K562 (cell line): ENCODE measurements around the gene PPP1R37. TPM values are rescaled to one million over a fixed set of nuclear protein-coding genes. Genes with fewer than 3 reads are reported as not detected.

Source experiments
- ATAC-seq: fragments of 200-7000 bp; cut with Tn5 transposase; 3 replicates; pipeline ENCODE4 v1.9.1; 2020; ENCODE audit warnings: moderate library complexity
- BruUV-seq: library from RNA; stranded (reverse); fragments of 400-500 nt; replicated peaks from 2 replicates; lab custom pipeline; 2021; lab: Mats Ljungman, UMichigan
- CTCF ChIA-PET: fragments of 300-600 bp; formaldehyde crosslinking; extraction: SDS; loops from one replicate; lab custom pipeline; 2021; ENCODE audit warnings: low intra/inter-chr PET ratio; lab: Yijun Ruan, JAX
- POLR2A ChIA-PET: fragments of 300-600, 350-650 bp; sonication (Branson Sonifier 250); formaldehyde crosslinking; extraction: SDS; loops from one replicate; lab custom pipeline; 2021; ENCODE audit warnings: antibody characterized with exemption, inconsistent platforms; lab: Yijun Ruan, JAX
- DNase-seq, 4 experiments: peaks; one replicate each; pipeline versions ENCODE4 v3.0.0 to v3.0.0-alpha.2; 2011 to 2018; ENCODE audit warnings: low spot score in 3 of 4, mixed read lengths in 3 of 4; ENCODE audit errors: extremely low read depth in 1 of 4
- FAIRE-seq: peaks from 2 replicates; lab custom pipeline; 2011; peaks lifted over from hg19 to GRCh38; lab: Jason Lieb, UNC
- H2AFZ ChIP-seq: 2 replicates; pipeline ENCODE4 v1.6.0; 2011; ENCODE audit warnings: low read depth, low read length, control low read depth, inconsistent platforms
- H3K27ac ChIP-seq: fragments of 200-600 bp; 3 replicates; pipeline ENCODE4 v1.8.0; 2011; ENCODE audit warnings: low read depth, mild to moderate bottlenecking, control low read depth, inconsistent platforms, low read length, moderate library complexity, mixed read lengths; ENCODE audit errors: extremely low read depth
- H3K27me3 ChIP-seq, 2 experiments: fragments of 300-600 bp in 1 of 2; 2 replicates in 1 of 2; 3 replicates in 1 of 2; pipeline versions ENCODE4 v1.6.0 to v1.8.0; 2011; ENCODE audit warnings: inconsistent platforms in 2 of 2, low read length in 2 of 2, mild to moderate bottlenecking in 1 of 2, mixed read lengths in 1 of 2, moderate library complexity in 1 of 2; ENCODE audit not compliant: control insufficient read depth in 2 of 2, insufficient read depth in 2 of 2
- H3K36me3 ChIP-seq: fragments of 300-600 bp; 3 replicates; pipeline ENCODE4 v1.8.0; 2011; ENCODE audit warnings: mild to moderate bottlenecking, low read length, inconsistent platforms; ENCODE audit not compliant: control insufficient read depth, insufficient read depth
- H3K4me1 ChIP-seq, 2 experiments: fragments of 200-600 bp in 1 of 2; replicated peaks in 1 of 2; 2 replicates in 1 of 2; 3 replicates in 1 of 2; pipeline versions ENCODE4 v1.5.1 to v1.8.0; 2011; ENCODE audit warnings: inconsistent platforms in 2 of 2, low read length in 2 of 2, mild to moderate bottlenecking in 1 of 2, mixed read lengths in 1 of 2, moderate library complexity in 1 of 2; ENCODE audit not compliant: control insufficient read depth in 2 of 2, insufficient read depth in 2 of 2
- H3K4me2 ChIP-seq: 2 replicates; pipeline ENCODE4 v1.6.1; 2011; ENCODE audit warnings: low read length, control low read depth, inconsistent platforms, mixed read lengths; ENCODE audit not compliant: insufficient read depth
- H3K4me3 ChIP-seq: fragments of 200-600 bp; sonication (generic), shearing (Covaris generic); 2 replicates; pipeline ENCODE4 v1.5.1; 2016; ENCODE audit warnings: control low read depth, inconsistent platforms
- H3K79me2 ChIP-seq: fragments of 200-600 bp; 3 replicates; pipeline ENCODE4 v1.8.0; 2011; ENCODE audit warnings: low read length, inconsistent platforms; ENCODE audit not compliant: control insufficient read depth, insufficient read depth
- H3K9ac ChIP-seq, 2 experiments: 2 replicates each; pipeline versions ENCODE4 v1.6.0 to v1.6.1; 2011; ENCODE audit warnings: low read depth in 2 of 2, low read length in 2 of 2, control low read depth in 1 of 2, inconsistent platforms in 1 of 2, mild to moderate bottlenecking in 1 of 2, mixed read lengths in 1 of 2; ENCODE audit not compliant: insufficient read depth in 1 of 2
- H3K9me1 ChIP-seq: one replicate; pipeline ENCODE4 v1.6.0; 2011; ENCODE audit warnings: inconsistent platforms, mild to moderate bottlenecking, low read length, moderate library complexity; ENCODE audit not compliant: control insufficient read depth, insufficient read depth
- H3K9me3 ChIP-seq: replicated peaks from 2 replicates; pipeline ENCODE4 v1.5.1; 2011; ENCODE audit warnings: low read depth, low read length, inconsistent platforms; ENCODE audit not compliant: control insufficient read depth, insufficient read depth
- H4K20me1 ChIP-seq: replicated peaks from 2 replicates; pipeline ENCODE4 v1.6.1; 2011; ENCODE audit warnings: low read length, inconsistent platforms, mixed read lengths; ENCODE audit not compliant: control insufficient read depth, insufficient read depth
- EHMT2 ChIP-seq: fragments of 450-650 bp; IDR thresholded peaks from 2 replicates; pipeline ENCODE4 v1.6.1; 2018; ENCODE audit warnings: antibody characterized with exemption
- IRF9 ChIP-seq: fragments of 450-650 bp; IDR thresholded peaks from 2 replicates; pipeline ENCODE4 v1.6.1; 2016; ENCODE audit warnings: missing biosample characterization, missing genetic modification characterization
- KLF6 ChIP-seq: fragments of 250-450 bp; sonication (Bioruptor Pico); IDR thresholded peaks from 2 replicates; pipeline ENCODE4 v1.4.0; 2020; ENCODE audit warnings: mild to moderate bottlenecking, moderate library complexity, borderline replicate concordance
- SMAD2 ChIP-seq: fragments of 150-350 bp; IDR thresholded peaks from 2 replicates; pipeline ENCODE4 v1.6.1; 2014; ENCODE audit warnings: low read depth, mild to moderate bottlenecking, low read length
- U2AF2 ChIP-seq: fragments of 200-400 bp; formaldehyde crosslinking; optimal IDR thresholded peaks from 2 replicates; pipeline ENCODE3; 2017; ENCODE audit warnings: low read depth, mild to moderate bottlenecking, low read length
- ZNF324 ChIP-seq: fragments of 250-450 bp; sonication (Bioruptor Pico); IDR thresholded peaks from 2 replicates; pipeline ENCODE4 v1.4.0; 2020; ENCODE audit warnings: mild to moderate bottlenecking
- ZNF583 ChIP-seq: fragments of 250-450 bp; sonication (Bioruptor Pico); IDR thresholded peaks from 2 replicates; pipeline ENCODE4 v1.4.0; 2020
- WGBS: fragments of 100-300 bp; shearing (Covaris generic); methylation state at CpG from one replicate; pipeline ENCODE4 v1.1.6; 2016; ENCODE audit warnings: low coverage, mixed read lengths; ENCODE audit not compliant: insufficient coverage; ENCODE audit errors: missing lambda C conversion rate; 5-methylcytosine and 5-hydroxymethylcytosine counted together
- in situ Hi-C: fragments of 300-500 bp; cut with MboI; formaldehyde crosslinking; loops from 4 replicates; pipeline ENCODE4 v1.15.0; 2018; ENCODE audit warnings: inconsistent platforms, mixed read lengths
- intact Hi-C: fragments of 100-400 bp; cut with micrococcal nuclease; formaldehyde crosslinking; loops from 2 replicates; pipeline ENCODE4 v1.14.2; 2022
- polyA plus RNA-seq, 8 experiments: library from polyadenylated mRNA; depleted of rRNA in 4 of 8; stranded (reverse) in 5 of 8; unstranded in 3 of 8; fragments of >200 nt; fragmentation: Nextera tagmentation in 2 of 8; fragmentation: Illumina TruSeq in 1 of 8; extraction: Ambion mirVana in 2 of 8; extraction: Trizol in 1 of 8; gene quantifications; 2 replicates each; pipeline versions ENCODE4 v1.2.1 to v1.2.3, GENCODE V29; 2011 to 2014; ENCODE audit warnings: inconsistent platforms in 1 of 8, missing spikeins in 1 of 8
- total RNA-seq, 7 experiments: library from RNA; depleted of rRNA in 6 of 7; stranded (reverse); fragments of >200 nt in 6 of 7; fragmentation: Illumina TruSeq in 2 of 7; extraction: Trizol in 2 of 7; gene quantifications; 2 replicates each; pipeline versions ENCODE4 v1.2.1 to v1.2.3, GENCODE V29; 2011 to 2021; ENCODE audit warnings: low replicate concordance in 1 of 7
- TF ChIP-seq, protein P1 (sequence below): IDR thresholded peaks from 3 replicates; pipeline ENCODE4 v1.6.1; 2011; ENCODE audit warnings: borderline replicate concordance, mild to moderate bottlenecking, moderate library complexity; ENCODE audit not compliant: insufficient read length; ENCODE audit errors: extremely low read depth
- TF ChIP-seq, protein P2 (sequence below): IDR thresholded peaks from 2 replicates; pipeline ENCODE4 v1.6.1; 2012; ENCODE audit warnings: low read depth, low read length, improper control_type of control experiment, borderline replicate concordance
- TF ChIP-seq, protein P3 (sequence below): fragments of 450-650 bp; IDR thresholded peaks from 2 replicates; pipeline ENCODE4 v1.6.1; 2017; ENCODE audit warnings: antibody characterized with exemption

Gene PPP1R37
- total and polyA plus RNA-seq, 9 of the 15 experiments (the other 6 are each of a cell fraction or from before 2014, with no cell fraction given): 0.04 to 20.3 (median 7.3) TPM

DNA sequence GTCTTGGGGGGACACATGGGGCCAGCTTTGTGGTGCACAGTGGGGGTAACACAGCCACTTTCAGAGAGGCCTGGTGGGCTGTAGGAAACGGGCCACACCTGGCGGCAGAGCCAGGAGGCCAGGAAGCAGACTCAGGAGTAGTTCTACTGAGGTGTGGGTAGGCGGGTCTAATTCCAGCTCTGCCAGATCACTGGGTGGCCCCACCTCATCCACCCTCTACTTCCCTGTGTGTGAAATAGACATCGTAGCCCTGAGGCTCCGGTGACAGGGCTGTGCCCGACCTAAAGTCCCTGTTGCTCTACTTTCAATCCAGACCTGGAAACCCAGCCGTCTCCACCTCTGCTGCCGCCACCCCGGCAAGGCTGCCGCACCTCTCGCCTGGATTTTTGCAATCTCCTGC lies 63.8 kb downstream of the PPP1R37 start:
- H3K4me2 ChIP-seq: no peak overlapping the region
- 31% methylated on average over 11 of the region's 11 CpGs for WGBS
- POLR2A ChIA-PET: interaction anchor here (0.6 to 1.8 kb wide), 2 partner anchors 14 to 15 kb away, joined by 4 to 8 read pairs; no protein-coding TSS in a partner anchor
- H3K9me1 ChIP-seq: peaks cover 5% of the 10 kb centered on the region
- no peak overlapping the region for H2AFZ ChIP-seq
- H3K79me2 ChIP-seq: no peaks in the 10 kb centered on the region
- intact Hi-C loops (no loop called here), in situ Hi-C loops (no loop called here)
- H3K4me1 ChIP-seq: peaks cover 15 to 72% of the 10 kb centered on the region in 2 experiments
- H3K4me3 ChIP-seq: no peak overlapping the region
- H3K36me3 ChIP-seq: no peaks in the 10 kb centered on the region
- no peak overlapping the region for H3K27ac ChIP-seq
- H3K9ac ChIP-seq: peak overlapping the region in 1 of 2 experiments; percentile 24; a peak in 2 of 4 replicates
- DNase-seq: no peak
- peaks cover 23% of the 10 kb centered on the region for H4K20me1 ChIP-seq
- TF ChIP-seq U2AF2: no peak
- TF ChIP-seq SMAD2: no peak
- TF ChIP-seq EHMT2: no peak
- no peak for TF ChIP-seq KLF6 (CRISPR knock-in tag)
- TF ChIP-seq ZNF583 (CRISPR knock-in tag): no peak
- TF ChIP-seq IRF9 (tag): no peak
- TF ChIP-seq, protein P1, sequence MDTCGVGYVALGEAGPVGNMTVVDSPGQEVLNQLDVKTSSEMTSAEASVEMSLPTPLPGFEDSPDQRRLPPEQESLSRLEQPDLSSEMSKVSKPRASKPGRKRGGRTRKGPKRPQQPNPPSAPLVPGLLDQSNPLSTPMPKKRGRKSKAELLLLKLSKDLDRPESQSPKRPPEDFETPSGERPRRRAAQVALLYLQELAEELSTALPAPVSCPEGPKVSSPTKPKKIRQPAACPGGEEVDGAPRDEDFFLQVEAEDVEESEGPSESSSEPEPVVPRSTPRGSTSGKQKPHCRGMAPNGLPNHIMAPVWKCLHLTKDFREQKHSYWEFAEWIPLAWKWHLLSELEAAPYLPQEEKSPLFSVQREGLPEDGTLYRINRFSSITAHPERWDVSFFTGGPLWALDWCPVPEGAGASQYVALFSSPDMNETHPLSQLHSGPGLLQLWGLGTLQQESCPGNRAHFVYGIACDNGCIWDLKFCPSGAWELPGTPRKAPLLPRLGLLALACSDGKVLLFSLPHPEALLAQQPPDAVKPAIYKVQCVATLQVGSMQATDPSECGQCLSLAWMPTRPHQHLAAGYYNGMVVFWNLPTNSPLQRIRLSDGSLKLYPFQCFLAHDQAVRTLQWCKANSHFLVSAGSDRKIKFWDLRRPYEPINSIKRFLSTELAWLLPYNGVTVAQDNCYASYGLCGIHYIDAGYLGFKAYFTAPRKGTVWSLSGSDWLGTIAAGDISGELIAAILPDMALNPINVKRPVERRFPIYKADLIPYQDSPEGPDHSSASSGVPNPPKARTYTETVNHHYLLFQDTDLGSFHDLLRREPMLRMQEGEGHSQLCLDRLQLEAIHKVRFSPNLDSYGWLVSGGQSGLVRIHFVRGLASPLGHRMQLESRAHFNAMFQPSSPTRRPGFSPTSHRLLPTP: no peak
- TF ChIP-seq ZNF324 (CRISPR knock-in tag): no peak
- TF ChIP-seq, protein P2, sequence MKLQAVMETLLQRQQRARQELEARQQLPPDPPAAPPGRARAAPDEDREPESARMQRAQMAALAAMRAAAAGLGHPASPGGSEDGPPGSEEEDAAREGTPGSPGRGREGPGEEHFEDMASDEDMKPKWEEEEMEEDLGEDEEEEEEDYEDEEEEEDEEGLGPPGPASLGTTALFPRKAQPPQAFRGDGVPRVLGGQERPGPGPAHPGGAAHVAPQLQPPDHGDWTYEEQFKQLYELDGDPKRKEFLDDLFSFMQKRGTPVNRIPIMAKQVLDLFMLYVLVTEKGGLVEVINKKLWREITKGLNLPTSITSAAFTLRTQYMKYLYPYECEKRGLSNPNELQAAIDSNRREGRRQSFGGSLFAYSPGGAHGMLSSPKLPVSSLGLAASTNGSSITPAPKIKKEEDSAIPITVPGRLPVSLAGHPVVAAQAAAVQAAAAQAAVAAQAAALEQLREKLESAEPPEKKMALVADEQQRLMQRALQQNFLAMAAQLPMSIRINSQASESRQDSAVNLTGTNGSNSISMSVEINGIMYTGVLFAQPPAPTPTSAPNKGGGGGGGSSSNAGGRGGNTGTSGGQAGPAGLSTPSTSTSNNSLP: no peak
- TF ChIP-seq, protein P3, sequence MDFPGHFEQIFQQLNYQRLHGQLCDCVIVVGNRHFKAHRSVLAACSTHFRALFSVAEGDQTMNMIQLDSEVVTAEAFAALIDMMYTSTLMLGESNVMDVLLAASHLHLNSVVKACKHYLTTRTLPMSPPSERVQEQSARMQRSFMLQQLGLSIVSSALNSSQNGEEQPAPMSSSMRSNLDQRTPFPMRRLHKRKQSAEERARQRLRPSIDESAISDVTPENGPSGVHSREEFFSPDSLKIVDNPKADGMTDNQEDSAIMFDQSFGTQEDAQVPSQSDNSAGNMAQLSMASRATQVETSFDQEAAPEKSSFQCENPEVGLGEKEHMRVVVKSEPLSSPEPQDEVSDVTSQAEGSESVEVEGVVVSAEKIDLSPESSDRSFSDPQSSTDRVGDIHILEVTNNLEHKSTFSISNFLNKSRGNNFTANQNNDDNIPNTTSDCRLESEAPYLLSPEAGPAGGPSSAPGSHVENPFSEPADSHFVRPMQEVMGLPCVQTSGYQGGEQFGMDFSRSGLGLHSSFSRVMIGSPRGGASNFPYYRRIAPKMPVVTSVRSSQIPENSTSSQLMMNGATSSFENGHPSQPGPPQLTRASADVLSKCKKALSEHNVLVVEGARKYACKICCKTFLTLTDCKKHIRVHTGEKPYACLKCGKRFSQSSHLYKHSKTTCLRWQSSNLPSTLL: no peak
- CTCF ChIA-PET: no interaction called here
- FAIRE-seq: no peak
- BruUV-seq: no TSS peak
- peaks cover 6 to 26% of the 10 kb centered on the region in 2 experiments; a peak in 4 of 5 replicates for H3K27me3 ChIP-seq
- no peaks in the 10 kb centered on the region for H3K9me3 ChIP-seq
- no peak for ATAC-seq
